Testis (tissue), 2 donors: Measurements from ENCODE around the gene TMEM86A.

ENCODE experiments used
- CTCF ChIP-seq, 3 experiments: fragments of 450-650 bp in 2 of 3; fragments of 200-600 bp in 1 of 3; sonication (generic) in 1 of 3; IDR thresholded peaks; one replicate each; pipeline ENCODE4 v1.5.1; 2016 to 2019; ENCODE audit warnings: antibody characterized with exemption in 3 of 3, mild to moderate bottlenecking in 2 of 3, moderate library complexity in 1 of 3
- POLR2A ChIP-seq: fragments of 450-650 bp; IDR thresholded peaks from one replicate; pipeline ENCODE4 v1.6.1; 2017; ENCODE audit warnings: antibody characterized with exemption, mild to moderate bottlenecking, moderate library complexity

GRCh38 chr11:18709414-18709813 lies 10.8 kb downstream of the TMEM86A start:
- TF ChIP-seq POLR2A (no peak), CTCF (IDR thresholded peaks at IDR 0.05) (no peak)
